ENCODE measurements around the gene LDB2.

Gene LDB2

DNA sequence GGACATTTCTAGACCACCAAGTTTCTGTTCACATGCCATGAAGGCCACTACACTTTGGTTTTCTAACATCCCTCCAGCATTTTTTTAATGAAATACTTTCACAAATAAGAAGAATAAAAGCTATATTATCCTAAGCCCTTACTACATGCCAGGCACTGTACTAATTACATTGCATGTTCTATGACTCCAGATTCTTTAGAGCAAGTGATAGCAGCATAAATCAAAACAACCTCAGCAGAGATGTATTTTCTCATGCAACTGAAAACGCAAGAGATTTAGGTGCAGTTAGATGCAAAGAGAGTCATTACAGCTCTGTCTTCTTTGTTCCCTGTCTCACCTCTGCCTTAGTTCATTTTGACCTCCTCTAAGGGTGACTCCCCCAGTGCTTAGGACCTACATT, 230.0 kb downstream of the LDB2 start:
- TF ChIP-seq, protein P1, sequence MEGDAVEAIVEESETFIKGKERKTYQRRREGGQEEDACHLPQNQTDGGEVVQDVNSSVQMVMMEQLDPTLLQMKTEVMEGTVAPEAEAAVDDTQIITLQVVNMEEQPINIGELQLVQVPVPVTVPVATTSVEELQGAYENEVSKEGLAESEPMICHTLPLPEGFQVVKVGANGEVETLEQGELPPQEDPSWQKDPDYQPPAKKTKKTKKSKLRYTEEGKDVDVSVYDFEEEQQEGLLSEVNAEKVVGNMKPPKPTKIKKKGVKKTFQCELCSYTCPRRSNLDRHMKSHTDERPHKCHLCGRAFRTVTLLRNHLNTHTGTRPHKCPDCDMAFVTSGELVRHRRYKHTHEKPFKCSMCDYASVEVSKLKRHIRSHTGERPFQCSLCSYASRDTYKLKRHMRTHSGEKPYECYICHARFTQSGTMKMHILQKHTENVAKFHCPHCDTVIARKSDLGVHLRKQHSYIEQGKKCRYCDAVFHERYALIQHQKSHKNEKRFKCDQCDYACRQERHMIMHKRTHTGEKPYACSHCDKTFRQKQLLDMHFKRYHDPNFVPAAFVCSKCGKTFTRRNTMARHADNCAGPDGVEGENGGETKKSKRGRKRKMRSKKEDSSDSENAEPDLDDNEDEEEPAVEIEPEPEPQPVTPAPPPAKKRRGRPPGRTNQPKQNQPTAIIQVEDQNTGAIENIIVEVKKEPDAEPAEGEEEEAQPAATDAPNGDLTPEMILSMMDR (IDR thresholded peaks at IDR 0.05) = no peak

DNA sequence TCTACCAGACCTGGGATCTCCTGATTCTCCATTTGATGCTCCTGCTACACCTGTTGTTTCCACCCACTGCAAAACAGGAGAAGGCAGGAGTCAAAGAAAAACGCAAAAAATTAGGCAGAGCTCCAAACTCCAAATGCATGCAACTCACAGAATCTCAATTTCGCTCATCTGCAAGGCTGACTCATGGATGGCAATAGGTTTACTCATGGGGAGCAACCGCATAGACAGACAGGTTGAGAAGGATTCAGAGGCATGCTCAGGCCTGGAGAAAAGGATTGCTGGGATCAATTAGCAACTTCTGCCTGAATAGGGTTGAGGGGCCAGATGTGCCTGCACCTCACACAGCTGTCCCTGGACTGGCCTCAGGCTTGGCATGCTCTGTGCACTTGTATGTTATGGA, 231.0 kb downstream of the LDB2 start:
- TF ChIP-seq, protein P1 (IDR thresholded peaks at IDR 0.05) = no peak

DNA sequence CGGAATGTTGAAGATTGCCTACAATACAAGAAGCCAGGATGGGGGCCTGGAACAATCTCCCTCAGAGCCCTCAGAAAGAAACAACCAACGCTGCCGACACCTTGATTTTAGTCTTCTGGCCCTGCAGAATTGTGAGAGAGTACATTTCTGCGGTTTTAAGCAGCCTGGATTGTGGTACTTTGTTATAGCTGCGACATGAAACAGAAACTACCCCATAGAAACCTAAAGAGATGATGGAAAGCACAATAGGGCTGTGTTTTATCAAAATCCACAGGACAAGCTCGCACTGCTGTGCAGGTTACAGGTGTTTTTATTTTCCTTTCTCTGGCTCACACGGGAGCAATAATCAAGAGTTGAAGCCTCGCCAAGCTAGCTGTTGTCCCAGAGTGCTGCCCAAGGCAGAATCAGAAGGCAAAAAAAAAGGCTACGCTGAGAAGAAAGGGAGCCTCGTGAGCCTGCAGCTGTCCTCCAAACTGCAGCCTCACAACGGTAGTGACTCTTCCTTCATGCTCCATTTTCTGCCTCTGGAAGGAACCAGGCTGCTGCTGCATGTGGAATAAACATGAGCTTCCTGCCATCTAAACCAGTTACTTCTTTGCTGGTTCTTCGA, 232.4 kb downstream of the LDB2 start:
- TF ChIP-seq, protein P1 (IDR thresholded peaks at IDR 0.05) = no peak

DNA sequence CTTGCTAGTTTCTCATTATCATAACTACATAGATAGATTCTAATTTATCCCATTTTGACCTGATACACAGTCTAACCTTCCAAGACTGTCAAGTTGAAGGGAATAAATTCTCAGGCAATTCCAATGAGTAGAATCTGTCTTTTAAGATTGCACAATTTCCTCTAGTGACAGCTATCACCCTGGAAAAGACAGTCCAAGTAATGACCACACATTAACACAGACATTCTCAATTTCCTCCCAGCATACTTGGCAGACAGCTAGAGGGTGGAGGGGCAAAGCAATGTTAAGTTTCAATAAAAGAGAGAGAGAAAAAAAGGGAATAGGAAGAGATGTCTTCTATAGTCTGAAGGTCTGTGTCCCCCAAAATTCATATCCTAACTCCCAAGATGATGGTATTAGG, 234.7 kb downstream of the LDB2 start:
- TF ChIP-seq, protein P1 (IDR thresholded peaks at IDR 0.05) = no peak

DNA sequence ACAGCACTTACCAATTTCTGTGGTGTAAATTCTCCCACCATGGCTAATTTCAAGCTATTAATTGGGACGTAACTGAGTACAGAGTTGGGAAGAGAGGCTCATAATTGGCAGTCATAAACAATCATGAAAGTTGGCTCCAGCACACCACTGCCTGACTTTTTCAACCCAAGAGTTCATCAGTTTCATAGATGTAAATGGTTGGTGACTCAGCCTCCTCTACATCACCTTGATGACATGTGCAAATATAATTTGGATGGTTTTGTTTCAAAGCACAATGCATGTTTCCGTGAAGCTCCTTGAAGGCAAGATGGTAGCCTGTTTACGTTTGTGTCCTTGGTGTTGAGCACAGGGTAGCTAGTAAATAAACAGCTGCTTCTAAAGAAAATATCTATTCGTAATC, 235.1 kb downstream of the LDB2 start:
- TF ChIP-seq, protein P1 (IDR thresholded peaks at IDR 0.05) = no peak

DNA sequence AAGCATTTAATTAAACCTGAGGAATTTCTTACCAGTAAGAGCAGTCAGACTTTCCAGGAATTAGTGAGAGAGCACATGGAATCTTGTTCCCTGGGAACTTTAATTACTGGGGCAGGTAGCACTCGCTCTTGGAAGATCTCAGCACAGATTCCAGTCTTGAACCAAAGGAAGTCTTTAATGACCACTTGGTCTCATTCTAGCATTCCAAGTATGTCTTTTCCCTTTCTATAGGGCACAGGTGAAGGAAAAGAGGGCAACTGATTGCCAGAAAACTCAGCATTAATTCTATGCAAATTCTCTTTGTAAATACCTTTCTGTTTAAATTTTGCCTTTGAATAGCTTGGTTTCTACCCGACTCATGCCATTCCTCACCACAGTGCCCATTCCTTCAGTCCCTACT, 236.6 kb downstream of the LDB2 start:
- TF ChIP-seq, protein P1 (IDR thresholded peaks at IDR 0.05) = no peak

DNA sequence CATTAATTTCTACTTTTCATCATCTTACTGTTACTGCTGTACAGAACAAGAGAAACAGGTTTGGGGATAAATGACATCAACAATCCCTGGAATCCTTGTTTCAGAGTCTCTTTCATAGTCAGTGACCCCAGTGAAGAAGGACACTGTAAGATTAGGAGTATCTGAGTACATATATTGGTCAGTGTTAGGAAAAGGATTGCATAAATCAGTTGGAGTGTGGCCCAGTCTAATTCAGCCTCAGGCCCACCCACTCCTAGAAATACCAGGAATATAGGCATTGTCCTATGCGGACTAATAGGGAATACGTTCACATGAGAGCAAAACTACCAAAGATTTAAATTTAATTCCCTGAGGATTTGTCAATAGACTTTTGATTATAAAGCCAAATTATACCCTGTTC, 237.8 kb downstream of the LDB2 start:
- TF ChIP-seq, protein P1 (IDR thresholded peaks at IDR 0.05) = no peak

DNA sequence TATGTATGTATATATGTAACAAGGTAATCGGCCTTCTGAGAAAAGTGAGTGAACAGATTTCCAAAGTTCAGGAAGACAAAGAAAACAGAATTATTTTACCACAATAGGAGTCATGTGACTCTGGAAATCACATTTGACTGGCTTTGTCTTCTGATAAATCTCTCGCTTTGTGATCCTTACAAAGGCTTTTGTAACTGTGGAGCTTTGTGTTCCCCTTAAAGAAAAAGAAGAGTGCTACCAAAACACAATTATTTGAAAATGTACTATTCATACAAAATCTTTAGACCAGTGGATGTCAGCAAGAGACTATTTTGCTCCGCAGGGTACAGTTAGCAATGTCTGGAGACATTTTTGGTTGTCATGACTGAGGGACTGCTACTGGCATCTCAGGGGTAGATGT, 238.8 kb downstream of the LDB2 start:
- TF ChIP-seq, protein P1 (IDR thresholded peaks at IDR 0.05) = no peak
